ENCODE measurements around the gene GTPBP10.

- no peak for TF ChIP-seq POLR2A (IDR thresholded peaks at IDR 0.05; ENCODE audit: low read depth, low read length)
- no peak for TF ChIP-seq SPI1 (IDR thresholded peaks at IDR 0.05; ENCODE audit: low read depth, low read length)
Measured at GRCh38 chr7:90407484-90407821, 60.9 kb downstream of the GTPBP10 start.

Data from GM12891 (cell line).